DMS114 treated with DMSO at 0.1 percent for 48 hours (cell line): Measurements from ENCODE around the gene CCDC43.

ENCODE experiments used
- DNase-seq: peaks from one replicate; lab custom pipeline; 2025; ENCODE audit not compliant: unreplicated experiment; lab: John Stamatoyannopoulos, UW

Gene CCDC43

GRCh38 chr17:44627513-44628242 lies 61.9 kb downstream of the CCDC43 start:
- DNase-seq = no peak
